Type B pancreatic cell (in vitro differentiated cells): Measurements from ENCODE around the gene FKBP3. TPM values are rescaled to one million over a fixed set of nuclear protein-coding genes. Genes with fewer than 3 reads are reported as not detected.
A peak's percentile ranks its signal among the peaks of the same experiment; 100 is the strongest.

Experiments used
- DNase-seq: peaks from one replicate; pipeline ENCODE4 v3.0.0; 2021; ENCODE audit warnings: mixed read lengths; ENCODE audit not compliant: unreplicated experiment; ENCODE audit errors: extremely low spot score
- H3K27ac Mint-ChIP-seq: 2 replicates; pipeline ENCODE4 v1.8.0; 2021; ENCODE audit warnings: mild to moderate bottlenecking, mixed read lengths
- H3K27me3 Mint-ChIP-seq: 2 replicates; pipeline ENCODE4 v1.8.0; 2021; ENCODE audit warnings: mixed read lengths
- H3K36me3 Mint-ChIP-seq: 2 replicates; pipeline ENCODE4 v1.8.0; 2021; ENCODE audit warnings: mixed read lengths
- H3K4me1 Mint-ChIP-seq: one replicate; pipeline ENCODE4 v1.8.0; 2021; ENCODE audit warnings: mixed read lengths; ENCODE audit not compliant: unreplicated experiment
- H3K4me3 Mint-ChIP-seq: 2 replicates; pipeline ENCODE4 v1.8.0; 2021; ENCODE audit warnings: mild to moderate bottlenecking, mixed read lengths
- H3K9me3 Mint-ChIP-seq: 2 replicates; pipeline ENCODE4 v1.8.0; 2021; ENCODE audit warnings: mixed read lengths
- CTCF ChIP-seq: fragments of 200-600 bp; sonication (generic); conservative IDR thresholded peaks from 2 replicates; pipeline ENCODE4 v1.5.0; 2021; ENCODE audit warnings: antibody characterized with exemption, mild to moderate bottlenecking
- total RNA-seq: library from RNA; stranded (reverse); gene quantifications from 2 replicates; pipeline ENCODE4 v1.2.1, GENCODE V29; 2021; ENCODE audit warnings: low replicate concordance

Gene FKBP3
- total RNA-seq, 1 donor from 2014 or later: 96.9 TPM

- no peaks in the 10 kb centered on the region for H3K4me1 Mint-ChIP-seq
- no peak for DNase-seq
- TF ChIP-seq CTCF: no peak
- H3K27ac Mint-ChIP-seq: no peak overlapping the region
- H3K4me3 Mint-ChIP-seq: no peak overlapping the region
- H3K9me3 Mint-ChIP-seq: no peaks in the 10 kb centered on the region
- H3K27me3 Mint-ChIP-seq: no peaks in the 10 kb centered on the region
- peaks cover 29% of the 10 kb centered on the region for H3K36me3 Mint-ChIP-seq
These were observed 20.0 kb downstream of the FKBP3 start for GRCh38 chr14:45114327-45114726.

- Mint-ChIP-seq H3K4me3 (no peak overlapping the region), H3K4me1 (no peaks in the 10 kb centered on the region), H3K27ac (peak overlapping the region; percentile 12), H3K9me3 (no peaks in the 10 kb centered on the region), H3K36me3 (peaks cover 29% of the 10 kb centered on the region), H3K27me3 (no peaks in the 10 kb centered on the region)
- no peak for DNase-seq
- TF ChIP-seq CTCF: no peak
These were observed 21.1 kb downstream of the FKBP3 start for GRCh38 chr14:45112896-45113781.

GRCh38 chr14:45104561-45104960, 29.7 kb downstream of the FKBP3 start:
- Mint-ChIP-seq H3K4me3 (no peak overlapping the region), H3K36me3 (peaks cover 30% of the 10 kb centered on the region), H3K9me3 (no peaks in the 10 kb centered on the region), H3K27me3 (no peaks in the 10 kb centered on the region), H3K4me1 (no peaks in the 10 kb centered on the region), H3K27ac (no peak overlapping the region)
- DNase-seq: no peak
- TF ChIP-seq CTCF: no peak

GRCh38 chr14:45103806-45104205, 30.5 kb downstream of the FKBP3 start:
- Mint-ChIP-seq H3K27ac (no peak overlapping the region), H3K27me3 (no peaks in the 10 kb centered on the region), H3K9me3 (no peaks in the 10 kb centered on the region), H3K4me1 (no peaks in the 10 kb centered on the region), H3K36me3 (peaks cover 31% of the 10 kb centered on the region), H3K4me3 (no peak overlapping the region)
- no peak for DNase-seq
- no peak for TF ChIP-seq CTCF

- Mint-ChIP-seq H3K36me3 (peaks cover 37% of the 10 kb centered on the region), H3K27ac (no peak overlapping the region), H3K9me3 (no peaks in the 10 kb centered on the region), H3K27me3 (no peaks in the 10 kb centered on the region), H3K4me3 (no peak overlapping the region), H3K4me1 (no peaks in the 10 kb centered on the region)
- DNase-seq: no peak
- no peak for TF ChIP-seq CTCF
These were observed 38.1 kb downstream of the FKBP3 start for GRCh38 chr14:45096218-45096617.
